Measurements from ENCODE around the gene GJD2. TPM values are rescaled to one million over a fixed set of nuclear protein-coding genes. Genes with fewer than 3 reads are reported as not detected.

The GJD2 gene
- total RNA-seq, 1 donor from 2014 or later, result not detected

DNA sequence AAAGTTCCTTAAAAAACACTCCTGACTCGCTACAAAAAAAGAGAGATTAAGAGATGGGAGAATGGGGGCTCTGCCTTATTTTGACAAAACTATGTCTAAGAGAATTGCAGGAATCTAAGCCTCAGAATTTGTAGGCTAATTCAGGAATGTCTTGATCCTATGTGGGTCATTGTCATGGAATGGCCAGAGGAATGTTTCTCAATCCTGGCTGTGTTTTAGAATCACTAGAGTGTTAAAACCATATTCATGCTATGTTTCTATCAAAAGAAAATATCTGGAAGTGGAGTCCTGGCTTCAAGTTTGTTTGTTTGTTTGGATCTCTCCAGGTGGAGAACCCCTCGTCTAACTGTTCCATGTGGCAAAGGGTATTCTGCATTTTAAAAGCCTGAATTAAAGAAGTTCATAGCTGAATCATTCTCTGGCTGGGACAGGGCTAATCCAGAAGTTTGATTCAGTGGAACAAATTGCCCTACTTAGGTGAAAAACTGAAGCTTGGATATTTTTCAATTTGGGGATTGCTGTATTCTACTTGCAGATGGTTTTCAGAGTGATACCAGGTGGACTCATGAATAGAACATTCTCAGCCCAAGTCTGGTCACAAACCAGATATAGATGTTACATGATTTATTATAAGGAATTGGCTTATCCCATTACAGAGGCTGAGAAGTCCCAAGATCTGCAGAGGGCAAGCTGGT is 28.2 kb downstream of the GJD2 start:
- no peak for DNase-seq (ENCODE audit: extremely low read depth, low read depth, low spot score)

DNA sequence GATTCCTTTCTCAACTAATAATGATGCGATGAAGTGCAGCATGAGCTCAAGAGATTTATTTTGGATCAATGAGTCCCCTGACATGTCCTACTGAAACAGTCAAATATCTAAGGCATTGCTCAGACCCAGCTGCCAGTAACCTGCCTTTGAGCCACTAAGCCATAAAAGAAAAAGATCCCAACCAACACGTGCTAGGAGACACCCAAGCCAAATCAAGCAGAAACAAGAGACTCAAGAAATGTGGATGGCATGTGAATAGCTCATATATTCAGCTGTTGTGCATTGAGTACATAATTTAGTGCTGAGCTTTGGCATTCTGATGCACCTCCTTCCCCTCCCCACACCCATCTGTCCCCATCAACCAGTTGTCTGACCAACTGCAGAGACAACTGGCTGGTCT is 29.2 kb downstream of the GJD2 start:
- DNase-seq (ENCODE audit: extremely low read depth, low read depth, low spot score), result no peak

DNA sequence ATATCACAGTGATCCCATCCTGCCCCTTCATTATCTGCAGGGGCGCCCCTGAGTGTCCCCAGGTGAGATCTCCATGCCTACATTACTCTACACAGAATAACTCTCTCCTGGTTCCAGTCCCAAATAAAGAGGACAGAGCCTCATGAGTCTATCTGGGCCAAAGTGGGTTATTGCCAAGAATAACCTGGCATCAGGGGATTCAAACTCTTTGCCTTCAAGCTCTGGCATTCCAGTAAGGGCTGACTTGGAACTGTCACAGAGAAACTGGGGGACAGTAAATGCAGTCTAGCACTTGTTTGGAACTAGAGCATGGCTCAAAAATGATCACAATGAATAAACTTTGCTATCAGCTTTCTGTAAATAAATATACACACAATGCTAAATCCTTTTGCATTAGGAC is 30.3 kb downstream of the GJD2 start:
- no peak for DNase-seq (ENCODE audit: extremely low read depth, low read depth, low spot score)

DNA sequence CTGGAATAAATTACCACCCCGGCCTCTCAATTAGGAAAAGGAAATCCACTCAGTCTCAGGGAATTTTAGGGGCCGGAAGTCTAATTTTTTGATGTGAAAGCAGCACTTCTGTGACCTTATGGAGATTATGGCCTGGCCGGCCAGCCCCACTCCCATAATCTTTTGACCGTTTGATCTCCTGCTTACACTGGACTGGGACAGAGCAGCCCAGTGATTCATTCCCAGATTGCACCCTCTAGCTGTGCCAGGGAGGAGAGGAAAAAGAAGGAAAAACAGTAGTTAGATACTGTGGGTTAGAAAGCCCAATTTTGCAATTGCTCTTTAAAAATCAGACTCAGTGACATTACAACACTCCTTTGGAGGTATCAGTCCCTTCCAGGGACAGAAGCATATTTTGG is 32.4 kb downstream of the GJD2 start:
- no peak for DNase-seq (ENCODE audit: extremely low read depth, low read depth, low spot score)

DNA sequence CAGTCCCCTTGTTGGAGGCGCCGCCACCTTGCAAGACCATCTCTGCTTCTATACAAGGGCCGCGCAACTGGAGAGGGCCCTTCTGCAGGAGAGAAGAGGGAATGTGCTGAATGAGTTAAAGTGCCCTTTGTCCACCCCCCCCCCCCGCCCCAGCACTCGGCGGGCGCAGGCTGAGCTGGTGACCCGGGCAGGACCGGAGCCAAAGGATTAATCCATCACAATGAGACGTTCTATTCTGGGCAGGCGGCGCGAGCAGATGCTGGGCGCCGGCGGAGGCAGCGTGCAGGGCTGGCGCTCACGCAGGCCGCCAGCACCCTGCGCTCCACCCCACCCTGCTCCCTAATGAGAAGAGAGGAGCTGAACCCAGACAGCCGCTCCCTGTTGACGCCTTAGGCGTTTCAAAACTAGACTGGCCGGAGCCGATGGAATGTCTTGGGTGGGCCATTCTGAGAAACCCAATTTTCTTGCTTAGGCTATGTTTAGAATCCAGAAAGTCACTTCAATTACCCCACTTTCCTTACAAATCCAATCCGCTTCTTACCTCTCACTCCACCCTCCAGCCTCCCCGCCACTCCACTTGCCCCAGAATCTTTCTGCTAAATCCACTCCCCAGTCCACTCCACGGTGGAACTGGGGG is 32.9 kb downstream of the GJD2 start:
- no peak for DNase-seq (ENCODE audit: extremely low read depth, low read depth, low spot score)

DNA sequence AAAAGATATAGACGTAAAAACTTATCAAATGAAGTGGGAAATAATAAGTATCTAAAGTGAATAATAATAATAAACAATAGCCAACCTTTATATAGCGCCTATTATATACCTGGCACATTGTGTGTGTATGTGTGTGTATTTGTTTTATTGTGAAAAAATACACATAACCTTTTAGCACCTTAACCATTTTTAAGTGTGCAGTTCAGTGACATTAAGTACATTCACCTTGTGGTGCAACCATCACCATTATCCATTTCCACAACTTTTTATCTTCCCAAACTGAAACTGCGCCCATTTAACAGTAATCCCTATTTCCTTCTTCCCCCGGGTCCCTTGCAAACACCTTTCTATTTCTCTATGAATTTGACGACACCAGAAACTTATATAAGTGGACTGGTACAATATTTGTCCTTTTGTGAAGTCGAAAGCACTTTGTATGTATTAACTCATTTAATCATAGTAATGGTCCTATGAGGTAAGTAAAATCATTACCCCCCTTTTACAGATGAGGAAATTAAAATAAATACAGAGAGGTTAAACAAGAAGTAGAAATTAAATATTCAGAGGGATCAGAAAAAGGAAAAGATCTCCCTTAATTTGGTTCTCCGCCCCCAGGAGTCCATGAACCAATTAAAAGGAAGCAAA is 33.5 kb downstream of the GJD2 start:
- no peak for DNase-seq (ENCODE audit: extremely low read depth, low read depth, low spot score)

DNA sequence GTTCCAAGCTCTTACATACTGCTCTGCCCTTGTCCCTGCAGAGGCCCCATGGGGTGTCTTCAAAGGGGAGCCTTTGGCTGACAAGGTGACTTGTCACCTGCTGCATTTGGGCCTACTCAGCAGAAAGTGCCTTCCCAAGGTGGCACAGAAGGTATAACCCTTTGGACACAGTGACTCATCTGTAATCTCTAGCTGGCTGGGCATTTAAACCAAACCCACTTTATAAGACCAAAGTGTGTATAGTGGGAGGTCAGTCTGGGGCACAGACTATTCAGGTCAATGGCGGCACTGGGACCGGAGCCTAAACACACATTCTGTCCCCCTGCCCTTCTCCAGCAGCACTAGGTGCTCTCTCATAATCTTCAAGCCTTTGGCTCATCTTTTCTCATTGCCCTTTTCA is 35.1 kb downstream of the GJD2 start:
- no peak for DNase-seq (ENCODE audit: extremely low read depth, low read depth, low spot score)

DNA sequence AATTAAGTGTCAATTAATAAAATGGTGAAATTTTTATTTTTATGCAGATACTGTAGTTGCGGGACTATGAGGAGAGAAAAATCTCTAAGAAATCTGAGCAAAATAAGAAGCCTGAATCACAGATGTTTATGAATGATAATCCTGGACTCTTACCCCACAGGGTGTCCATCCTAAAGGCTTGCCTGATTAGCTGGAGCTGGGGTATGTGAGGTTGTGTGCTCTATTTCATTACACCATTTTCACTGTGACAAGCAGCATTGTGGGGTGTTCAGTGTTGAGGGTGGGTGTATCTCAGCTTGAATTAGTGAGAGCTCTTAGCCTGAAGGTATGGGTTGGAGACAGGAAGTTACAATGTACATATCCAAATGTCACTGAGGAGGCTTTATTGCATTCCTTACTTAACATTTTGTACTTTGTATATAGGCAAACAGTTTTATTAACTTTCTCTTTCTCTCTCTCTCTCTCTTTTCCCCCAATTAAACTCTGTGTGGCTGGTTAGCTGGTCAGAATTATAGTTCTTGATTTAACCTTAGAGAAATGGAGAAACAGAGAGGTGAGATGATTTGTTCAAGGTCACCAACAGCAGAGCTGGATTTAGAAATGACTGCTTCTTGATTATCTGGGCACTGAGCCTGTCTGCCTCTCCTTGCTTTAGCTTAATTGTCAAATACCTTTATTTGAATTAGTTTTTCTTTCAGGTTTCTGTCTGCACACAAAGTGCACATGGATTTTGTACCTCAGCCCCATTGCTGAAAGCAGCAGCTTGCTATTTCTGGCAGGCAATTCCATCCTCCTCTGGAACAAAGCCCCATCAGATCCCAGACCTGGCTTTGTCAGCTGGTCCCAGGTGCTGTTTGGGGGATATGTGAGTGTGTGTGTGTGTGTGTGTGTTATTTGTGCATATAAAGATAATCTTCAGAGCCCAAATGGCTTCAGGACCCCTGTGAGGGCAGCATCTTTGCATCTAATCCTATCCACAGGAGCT is 35.8 kb downstream of the GJD2 start:
- DNase-seq (ENCODE audit: extremely low read depth, low read depth, low spot score), result no peak

DNA sequence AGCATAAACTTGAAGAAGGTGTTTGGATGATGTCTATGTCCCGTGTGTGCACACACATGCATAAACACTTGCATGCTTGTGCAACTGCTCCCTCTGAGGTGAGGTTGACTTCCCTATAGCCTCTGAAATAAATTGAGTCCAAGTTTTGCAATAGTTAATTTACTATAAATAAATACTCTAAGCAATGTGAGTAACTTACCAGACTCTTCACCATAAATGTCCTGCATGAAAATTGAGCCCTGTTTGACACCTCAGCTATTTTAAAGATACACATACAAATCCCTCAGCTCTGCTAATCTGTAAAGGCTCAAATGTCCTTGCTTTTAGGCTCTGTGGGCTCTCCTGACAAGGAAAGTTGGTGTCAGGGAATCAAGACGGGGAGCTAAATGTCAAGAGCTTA is 37.1 kb downstream of the GJD2 start:
- no peak for DNase-seq (ENCODE audit: extremely low read depth, low read depth, low spot score)

DNA sequence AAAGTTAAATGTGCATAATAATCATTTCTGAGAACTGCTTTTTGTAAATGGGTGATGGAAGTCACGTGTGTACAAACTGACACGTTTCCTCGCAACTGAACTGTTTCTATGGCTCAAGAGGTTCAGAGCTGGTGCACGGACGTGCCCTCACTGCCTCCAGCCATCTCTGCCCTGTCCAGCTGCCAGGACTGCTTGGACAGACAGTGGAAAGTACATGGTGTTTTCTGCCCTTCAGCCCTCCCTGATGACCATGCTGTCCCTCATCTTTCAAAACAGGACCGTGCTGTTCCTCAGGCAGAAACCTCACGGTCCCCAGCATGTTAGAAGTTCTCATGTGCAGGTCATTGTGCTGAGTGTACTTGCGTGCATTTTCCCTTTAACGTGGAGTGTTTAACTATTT is 38.7 kb downstream of the GJD2 start:
- no peak for DNase-seq (ENCODE audit: extremely low read depth, low read depth, low spot score)

DNA sequence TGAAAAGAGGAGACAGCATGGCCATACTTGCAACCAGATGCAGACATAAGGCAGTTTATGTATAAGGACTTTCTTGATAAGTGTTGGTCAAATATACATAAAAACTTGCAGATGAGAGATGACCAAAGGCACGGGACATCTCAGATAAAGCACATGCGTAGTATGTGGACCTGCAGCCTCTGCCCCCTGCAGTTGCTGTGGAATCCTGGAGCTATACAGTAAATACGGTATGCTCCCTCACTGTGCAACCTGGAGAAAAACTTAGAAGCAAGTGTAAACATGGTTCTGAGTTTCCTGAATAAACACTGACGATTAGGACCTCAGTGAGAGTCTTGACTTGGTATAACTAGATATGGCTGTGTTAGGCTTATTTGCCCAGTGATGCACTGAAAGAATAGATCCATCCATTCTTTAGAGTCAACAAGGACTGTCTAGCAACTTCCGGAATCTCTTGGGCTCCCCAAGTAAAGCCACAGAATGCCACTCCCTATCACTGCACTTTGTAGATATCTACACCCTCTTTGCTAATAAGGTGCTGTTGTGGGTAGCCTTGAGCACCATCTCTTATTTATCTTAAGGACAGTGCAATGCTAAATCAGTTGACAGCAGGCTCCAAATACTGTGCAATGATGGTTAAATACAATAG is 40.2 kb downstream of the GJD2 start:
- no peak for DNase-seq (ENCODE audit: extremely low read depth, low read depth, low spot score)

DNA sequence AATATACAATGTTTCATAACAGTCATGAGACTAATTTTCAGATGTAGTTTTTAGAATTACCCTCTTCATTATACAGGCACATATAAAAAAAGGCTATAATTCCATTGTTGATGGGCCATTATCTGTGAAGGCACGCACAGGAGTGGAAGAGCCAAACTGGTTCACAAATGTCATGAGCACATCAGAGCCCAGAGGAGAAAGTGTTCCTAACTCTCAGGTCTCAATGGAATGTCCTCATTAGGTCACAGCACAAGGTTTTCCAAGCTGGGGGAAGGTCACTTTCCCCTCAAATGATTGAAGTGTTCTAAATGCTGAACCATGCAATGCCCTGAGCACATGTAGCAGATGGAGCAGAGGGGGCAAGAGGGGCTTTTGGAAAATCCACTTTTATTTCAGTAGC is 41.2 kb downstream of the GJD2 start:
- DNase-seq (ENCODE audit: extremely low read depth, low read depth, low spot score), result no peak

DNA sequence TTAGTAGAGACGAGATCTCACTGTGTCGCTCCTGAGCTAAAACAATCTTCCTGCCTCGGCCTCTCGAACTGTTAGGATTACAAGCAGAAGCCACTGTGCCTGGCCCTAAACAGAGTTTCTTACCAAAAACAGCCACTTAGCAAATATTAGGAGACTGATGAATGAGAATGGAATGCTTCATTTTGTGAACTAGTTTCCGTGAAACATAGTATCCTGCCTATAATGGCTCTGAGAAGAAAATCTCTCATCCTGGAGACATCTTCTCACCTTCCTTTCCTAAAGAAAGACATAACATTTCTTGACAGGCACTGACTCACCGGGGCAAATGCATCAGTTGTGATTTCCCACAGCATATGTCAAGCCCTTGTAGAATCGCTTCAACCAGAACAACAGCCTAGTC is 44.9 kb downstream of the GJD2 start:
- DNase-seq (ENCODE audit: extremely low read depth, low read depth, low spot score), result no peak

DNA sequence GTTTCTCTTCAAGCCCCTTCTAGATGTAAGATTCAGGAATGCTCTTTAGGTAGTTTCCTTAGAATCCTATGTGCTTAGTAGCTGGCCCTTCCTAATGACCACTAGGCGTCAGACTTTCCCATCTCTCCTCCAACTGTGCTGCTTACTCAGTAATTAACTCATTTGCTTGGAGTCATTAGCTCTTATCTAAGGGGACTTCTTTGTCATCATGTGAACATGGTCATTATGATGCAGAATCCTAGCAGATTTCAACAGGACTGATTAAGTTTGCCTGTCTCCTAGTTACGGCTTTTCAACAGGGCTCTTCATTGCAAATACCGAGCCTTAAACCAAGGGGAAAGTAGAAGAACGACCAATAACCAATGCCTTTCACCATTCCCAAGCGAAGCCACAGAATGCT is 46.4 kb downstream of the GJD2 start:
- DNase-seq (ENCODE audit: extremely low read depth, low read depth, low spot score), result no peak

DNA sequence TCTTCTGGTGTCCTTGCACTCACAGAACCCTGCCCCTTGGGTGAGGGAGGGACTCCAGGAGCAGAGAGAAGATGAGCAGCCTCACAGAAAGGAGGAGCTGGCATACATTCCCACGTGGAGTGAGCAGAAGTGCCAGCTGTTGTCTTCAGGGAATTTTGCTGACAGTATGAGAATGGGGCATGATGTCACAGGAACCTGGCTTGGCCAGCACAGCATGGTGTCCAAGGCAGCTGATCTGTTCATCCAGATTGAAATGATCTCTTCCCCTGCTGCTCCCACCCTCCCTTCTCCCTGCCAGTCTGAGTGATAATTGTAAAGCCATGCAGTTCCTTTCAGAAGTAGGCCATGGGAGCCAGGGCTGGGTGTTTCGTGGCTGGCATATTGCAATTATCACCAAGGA is 53.3 kb downstream of the GJD2 start:
- DNase-seq (ENCODE audit: extremely low read depth, low read depth, low spot score), result no peak

Other genes starting within 250 kb of the GJD2 start
- 9.3 and 25.9 TPM in 2 replicates for gene GOLGA8B, start 171.3 kb downstream of the GJD2 start, total RNA-seq
- not detected in 2 replicates for gene ACTC1, start 40.6 kb upstream of the GJD2 start, total RNA-seq
- gene AQR, start 214.7 kb upstream of the GJD2 start, total RNA-seq, result 24.5 and 29.2 TPM in 2 replicates
- 19.2 and 22.9 TPM in 2 replicates for gene ZNF770, start 233.3 kb upstream of the GJD2 start, total RNA-seq

Data from glomerular endothelial cell (primary cell).